GM19438 (cell line): ENCODE data around the gene WHRN.

Source experiments
- ATAC-seq: cut with Tn5 transposase; IDR thresholded peaks from one replicate; pipeline ENCODE4 v1.9.1; 2021; ENCODE audit warnings: low read depth; ENCODE audit not compliant: unreplicated experiment

Gene WHRN

DNA sequence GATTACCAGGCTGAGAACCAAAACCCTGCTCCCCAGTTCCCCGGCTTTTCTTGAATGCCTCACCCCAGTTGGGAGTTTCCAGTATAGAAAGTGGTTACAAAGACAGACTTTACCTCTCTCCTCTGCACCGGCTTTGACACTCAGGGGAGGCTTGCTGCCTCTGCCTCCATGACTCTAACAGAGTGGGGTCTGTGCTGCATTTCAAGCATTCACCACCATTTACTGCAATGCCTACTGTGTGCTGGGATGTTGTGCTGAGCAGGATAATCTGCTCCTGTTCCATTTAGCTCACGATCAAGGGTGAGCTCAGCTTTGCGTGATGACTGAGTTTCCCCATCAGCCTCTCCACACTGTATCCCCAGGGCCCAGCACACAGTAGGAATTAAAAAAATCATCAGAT lies 77.6 kb downstream of the WHRN start:
- ATAC-seq: no peak

- ATAC-seq: no peak
Measured at GRCh38 chr9:114426046-114426948, 79.0 kb downstream of the WHRN start.

DNA sequence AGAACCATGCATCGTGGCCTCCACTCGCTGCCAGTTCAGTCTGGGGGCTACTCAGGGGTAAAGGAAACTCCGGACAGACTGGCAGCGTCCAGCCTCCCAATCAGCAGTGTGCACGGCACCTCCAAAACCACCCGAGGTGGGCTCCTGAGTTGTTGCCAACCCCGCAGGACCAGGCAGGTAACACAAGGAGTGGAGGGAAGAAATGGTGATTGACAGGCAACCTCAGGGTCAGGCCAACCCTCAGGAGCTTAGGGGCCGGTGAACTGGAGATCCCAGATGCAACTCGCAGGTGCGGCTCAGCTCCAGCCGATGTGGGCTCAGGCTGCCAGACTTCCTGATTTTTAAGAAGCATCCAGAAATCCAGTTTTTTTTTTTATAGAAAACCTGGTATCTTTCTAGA lies 80.1 kb downstream of the WHRN start:
- ATAC-seq: no peak

DNA sequence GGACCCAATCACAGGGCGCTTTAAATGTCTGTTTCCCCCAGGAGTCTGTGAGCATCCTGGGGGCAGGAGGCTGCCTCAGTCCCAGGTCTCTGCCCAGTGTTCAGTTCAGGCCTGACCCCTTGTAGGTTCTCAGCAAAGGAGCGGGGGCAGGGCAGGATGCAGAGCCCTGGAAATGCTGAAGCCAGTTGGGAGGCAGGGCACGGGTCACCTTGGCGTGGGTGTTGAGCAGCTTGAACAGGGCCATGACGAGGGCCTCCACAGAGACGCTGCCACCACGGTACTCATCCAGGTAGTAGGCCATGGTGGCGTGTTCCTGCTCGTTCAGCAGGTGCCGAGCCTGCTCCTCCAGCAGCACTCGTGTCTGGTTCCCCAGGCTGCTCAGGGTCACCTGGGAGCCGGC lies 81.1 kb downstream of the WHRN start:
- ATAC-seq: no peak

DNA sequence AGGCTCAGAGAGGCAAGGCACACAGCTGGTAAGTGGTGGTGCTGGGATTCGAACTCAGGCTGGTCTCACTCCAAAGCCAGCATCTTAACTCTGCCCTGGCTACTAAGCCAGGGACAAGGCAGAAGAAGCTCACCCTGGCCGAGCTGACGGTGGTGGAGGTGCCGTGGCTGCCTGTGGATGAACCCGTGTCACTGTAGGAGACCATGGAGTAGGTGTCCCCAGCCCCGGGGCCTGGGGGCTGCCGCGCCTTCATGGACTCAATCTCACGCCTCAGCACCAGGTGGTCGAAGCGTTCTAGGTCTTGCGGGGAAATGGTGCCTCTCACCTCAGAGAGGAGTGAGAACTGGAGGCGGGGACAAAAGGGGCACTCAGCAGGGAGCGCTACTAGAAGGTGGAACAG lies 82.1 kb downstream of the WHRN start:
- ATAC-seq: no peak

- no peak for ATAC-seq
Measured at GRCh38 chr9:114421147-114421546, 84.1 kb downstream of the WHRN start.

DNA sequence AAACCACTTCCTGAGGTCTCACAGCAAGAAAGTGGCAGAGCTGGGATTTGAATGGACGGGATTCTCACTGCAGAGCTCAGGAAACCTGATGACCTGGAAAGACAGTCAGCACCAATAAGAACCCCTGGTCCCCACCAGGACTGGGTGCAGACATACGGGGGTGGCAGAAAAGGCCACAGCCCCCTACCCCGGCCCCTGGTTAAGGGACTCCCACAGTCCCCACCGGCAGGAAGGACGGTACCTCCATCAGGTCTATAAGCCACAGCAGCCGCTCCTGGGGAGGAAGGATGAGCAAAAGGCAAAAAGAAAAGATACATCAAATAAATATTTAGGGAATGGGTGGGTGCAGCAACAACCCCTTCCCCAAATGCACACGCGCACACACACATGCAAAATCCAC lies 85.5 kb downstream of the WHRN start:
- ATAC-seq: no peak

DNA sequence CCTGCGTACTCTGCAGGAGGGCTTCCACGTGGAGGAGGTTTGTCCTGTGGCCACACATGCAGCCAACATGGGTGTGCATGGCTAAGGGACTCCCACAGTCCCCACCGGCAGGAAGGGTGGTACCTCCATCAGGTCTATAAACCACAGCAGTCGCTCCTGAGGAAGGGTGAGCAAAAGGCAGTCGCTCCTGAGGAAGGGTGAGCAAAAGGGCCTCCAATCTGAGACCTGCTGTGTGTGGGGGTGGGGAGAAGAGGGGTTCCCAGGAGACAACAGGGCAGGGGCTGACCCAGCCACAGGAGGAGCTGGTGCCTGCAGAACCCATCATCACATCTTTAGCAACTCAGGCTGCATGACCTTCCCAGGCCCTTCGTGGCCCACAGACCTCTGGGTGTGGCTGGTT lies 87.2 kb downstream of the WHRN start:
- no peak for ATAC-seq

GRCh38 chr9:114417511-114417910 lies 87.8 kb downstream of the WHRN start:
- ATAC-seq: no peak

DNA sequence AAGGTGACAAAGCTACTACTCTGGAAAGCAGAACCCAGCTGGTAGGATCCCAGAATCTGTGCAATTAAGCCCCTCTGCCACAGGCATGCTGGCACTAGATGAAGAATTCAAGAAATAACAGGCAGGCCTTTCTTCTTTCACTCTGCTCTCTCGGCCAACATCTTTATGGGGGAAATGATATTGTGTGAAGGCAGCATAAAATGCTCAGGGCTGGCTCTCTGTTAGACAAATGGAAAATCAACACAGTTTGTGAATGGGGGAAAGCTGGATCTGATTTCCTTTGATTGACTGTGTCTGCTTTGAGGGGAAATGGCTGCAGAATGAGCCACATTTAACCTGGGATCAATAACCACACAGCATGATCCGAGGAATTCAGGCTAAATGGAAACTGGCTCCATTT lies 88.4 kb downstream of the WHRN start:
- no peak for ATAC-seq

DNA sequence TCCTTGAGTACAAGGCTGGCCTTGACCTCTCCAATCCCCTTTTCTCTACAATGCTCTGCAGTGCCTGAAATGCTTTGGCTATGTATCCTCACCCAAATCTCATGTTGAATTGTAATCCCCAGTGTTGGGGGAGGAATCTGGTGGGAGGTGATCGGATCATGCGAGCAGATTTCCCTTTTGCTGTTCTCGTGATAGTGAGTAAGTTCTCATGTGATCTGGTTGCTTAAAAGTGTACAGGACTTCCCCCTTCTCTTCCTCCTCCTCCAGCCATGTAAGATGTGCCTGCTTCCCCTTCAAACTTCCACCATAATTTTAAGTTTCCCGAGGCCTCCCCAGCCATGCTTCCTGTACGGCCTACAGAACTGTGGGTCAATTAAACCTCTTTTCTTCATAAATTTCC lies 89.0 kb downstream of the WHRN start:
- no peak for ATAC-seq

- ATAC-seq: no peak
Measured at GRCh38 chr9:114414346-114414745, 90.9 kb downstream of the WHRN start.

- ATAC-seq: no peak
Measured at GRCh38 chr9:114413861-114414301, 91.4 kb downstream of the WHRN start.

DNA sequence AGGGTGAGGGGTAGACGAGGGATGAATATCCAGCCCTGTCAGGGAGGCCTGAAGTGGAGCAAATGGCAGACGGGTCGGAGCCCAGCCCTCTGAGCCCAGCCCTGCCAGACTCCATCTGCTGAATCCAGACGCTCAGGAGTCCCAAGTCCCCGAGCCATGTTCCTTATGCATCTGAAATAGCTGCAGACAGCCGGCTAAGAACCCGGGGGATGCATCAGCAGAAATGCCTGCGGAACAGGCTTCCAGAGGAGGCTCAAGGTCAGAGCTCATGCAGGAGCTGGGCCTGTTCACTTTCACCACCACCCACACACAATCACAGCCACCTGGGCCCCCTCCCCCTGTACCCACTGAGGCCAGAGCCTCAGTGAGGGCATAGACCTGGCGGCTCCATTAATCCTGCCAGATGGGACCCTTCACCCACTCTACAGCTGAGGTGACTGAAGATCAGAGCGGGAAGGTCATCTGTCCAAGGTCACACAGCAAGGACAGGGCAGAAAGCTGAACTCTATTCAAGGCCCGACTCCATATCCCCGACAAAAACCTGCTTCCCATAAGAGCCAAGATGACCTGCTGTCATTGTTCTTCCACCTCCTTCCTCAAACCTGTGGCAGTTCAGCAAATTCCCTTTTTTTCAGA lies 93.1 kb downstream of the WHRN start:
- no peak for ATAC-seq

- ATAC-seq: no peak
Measured at GRCh38 chr9:114411452-114411851, 93.8 kb downstream of the WHRN start.

- no peak for ATAC-seq
Measured at GRCh38 chr9:114410910-114411309, 94.4 kb downstream of the WHRN start.

- ATAC-seq: no peak
Measured at GRCh38 chr9:114409842-114410241, 95.4 kb downstream of the WHRN start.

- no peak for ATAC-seq
Measured at GRCh38 chr9:114409103-114409780, 96.0 kb downstream of the WHRN start.

DNA sequence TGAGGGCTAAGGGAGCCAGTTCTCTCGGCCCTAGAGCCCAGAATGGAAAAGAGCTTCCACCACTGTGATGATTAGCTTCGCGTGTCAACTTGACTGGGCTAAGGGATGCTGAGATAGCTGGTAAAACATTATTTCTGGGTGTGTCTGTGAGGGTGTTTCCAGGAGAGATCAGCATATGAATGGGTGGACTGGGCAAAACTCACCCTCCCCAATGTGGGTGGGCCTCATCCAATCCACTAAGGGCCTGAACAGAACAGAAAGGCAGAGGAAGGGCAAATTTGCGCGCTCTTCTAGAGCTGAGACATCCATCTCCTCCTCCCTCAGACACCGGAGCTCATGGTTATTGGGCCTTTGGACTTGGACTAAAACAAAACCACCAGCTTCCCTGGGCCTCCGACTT lies 96.6 kb downstream of the WHRN start:
- ATAC-seq: no peak

DNA sequence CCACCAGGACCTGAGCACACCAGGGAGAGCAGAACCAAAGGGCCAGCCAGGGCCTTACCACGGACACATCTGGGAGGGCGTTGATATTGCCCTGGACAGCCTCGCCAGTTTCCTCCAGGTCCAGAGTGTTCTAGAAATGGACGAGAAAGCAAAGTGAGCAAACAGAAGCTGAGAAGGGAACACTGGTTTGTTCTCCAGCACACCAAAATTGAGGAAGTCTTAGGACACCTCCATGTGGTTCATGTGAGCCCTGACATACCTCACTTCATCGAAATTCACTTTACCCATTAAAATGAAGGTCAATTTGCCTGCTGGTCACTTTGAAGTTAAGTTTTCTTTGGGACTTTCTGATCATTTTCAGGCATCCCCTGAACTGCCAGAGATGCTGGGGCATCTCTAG lies 97.4 kb downstream of the WHRN start:
- ATAC-seq: no peak

DNA sequence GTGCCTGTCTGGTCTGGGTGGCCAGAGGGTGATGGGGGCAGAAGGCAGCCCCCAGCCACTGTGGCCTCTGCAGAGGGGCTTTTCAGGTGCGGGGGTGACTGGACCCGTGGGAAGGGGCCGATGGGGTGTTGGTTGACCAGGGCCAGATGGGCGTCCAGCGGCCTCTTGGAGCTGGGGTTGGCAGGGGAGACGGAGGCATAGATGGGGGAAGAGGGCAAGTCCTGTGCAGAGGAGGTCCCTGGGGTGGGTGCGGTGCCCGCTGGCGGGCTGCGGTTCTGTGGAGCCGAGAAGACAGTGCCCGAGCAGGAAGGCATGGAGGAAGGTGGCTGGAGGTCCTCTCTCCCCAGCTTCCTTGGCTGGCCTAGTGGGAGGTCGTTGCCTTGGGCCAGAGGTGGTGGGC lies 98.8 kb downstream of the WHRN start:
- no peak for ATAC-seq
